Thymus (tissue), 11 donors: ENCODE data around the gene NRIP3. TPM values are rescaled to one million over a fixed set of nuclear protein-coding genes. Genes with fewer than 3 reads are reported as not detected.
"Not testable (repeated sequence)": the region's sequence is repeated elsewhere in the genome, so short reads cannot be mapped to it uniquely, and the experiment has no call there.

ENCODE experiments used
- DNase-seq, 9 donors: peaks; one replicate each; pipeline ENCODE4 v3.0.0-alpha.2; 2013; ENCODE audit warnings: low spot score in 9 of 9, low read depth in 6 of 9, missing footprints in 1 of 9
- H3K27ac ChIP-seq, 2 donors: one replicate each; pipeline ENCODE4 v1.5.1; 2013; ENCODE audit warnings: control low read depth in 1 of 2, low read depth in 1 of 2, low read length in 1 of 2, mild to moderate bottlenecking in 1 of 2, moderate library complexity in 1 of 2
- H3K27me3 ChIP-seq, 2 donors: one replicate each; pipeline ENCODE4 v1.5.1; 2013; ENCODE audit warnings: low read length in 1 of 2; ENCODE audit not compliant: control insufficient read depth in 2 of 2, insufficient read depth in 1 of 2
- H3K36me3 ChIP-seq, 2 donors: one replicate each; pipeline ENCODE4 v1.5.1; 2013; ENCODE audit warnings: low read length in 1 of 2, mild to moderate bottlenecking in 1 of 2, moderate library complexity in 1 of 2; ENCODE audit not compliant: control insufficient read depth in 2 of 2, insufficient read depth in 2 of 2
- H3K4me1 ChIP-seq, 2 donors: one replicate each; pipeline ENCODE4 v1.5.1; 2013; ENCODE audit warnings: low read length in 2 of 2; ENCODE audit not compliant: control insufficient read depth in 2 of 2, insufficient read depth in 2 of 2
- H3K4me3 ChIP-seq, 2 donors: one replicate each; pipeline ENCODE4 v1.5.1; 2013; ENCODE audit warnings: low read length in 2 of 2, control low read depth in 1 of 2, mild to moderate bottlenecking in 1 of 2
- H3K9me3 ChIP-seq, 2 donors: one replicate each; pipeline ENCODE4 v1.5.1; 2013; ENCODE audit warnings: low read length in 1 of 2, mild to moderate bottlenecking in 1 of 2; ENCODE audit not compliant: control insufficient read depth in 2 of 2, insufficient read depth in 1 of 2
- WGBS: extraction: QIAGEN DNeasy Blood & Tissue Kit; methylation state at CpG from one replicate; pipeline ENCODE4 v1.1.7; 2013; 5-methylcytosine and 5-hydroxymethylcytosine counted together
- polyA plus RNA-seq: library from polyadenylated mRNA; stranded (reverse); fragments of 200-250 nt; gene quantifications from one replicate; pipeline ENCODE4 v1.2.3, GENCODE V29; 2013
- total RNA-seq: library from RNA; stranded (reverse); fragments of 120-200 nt; gene quantifications from one replicate; pipeline ENCODE4 v1.2.4, GENCODE V29; 2013
- donor health status: healthy.

The NRIP3 gene
- total and polyA plus RNA-seq, 2 donors = 0.80 to 1.2 TPM

DNA sequence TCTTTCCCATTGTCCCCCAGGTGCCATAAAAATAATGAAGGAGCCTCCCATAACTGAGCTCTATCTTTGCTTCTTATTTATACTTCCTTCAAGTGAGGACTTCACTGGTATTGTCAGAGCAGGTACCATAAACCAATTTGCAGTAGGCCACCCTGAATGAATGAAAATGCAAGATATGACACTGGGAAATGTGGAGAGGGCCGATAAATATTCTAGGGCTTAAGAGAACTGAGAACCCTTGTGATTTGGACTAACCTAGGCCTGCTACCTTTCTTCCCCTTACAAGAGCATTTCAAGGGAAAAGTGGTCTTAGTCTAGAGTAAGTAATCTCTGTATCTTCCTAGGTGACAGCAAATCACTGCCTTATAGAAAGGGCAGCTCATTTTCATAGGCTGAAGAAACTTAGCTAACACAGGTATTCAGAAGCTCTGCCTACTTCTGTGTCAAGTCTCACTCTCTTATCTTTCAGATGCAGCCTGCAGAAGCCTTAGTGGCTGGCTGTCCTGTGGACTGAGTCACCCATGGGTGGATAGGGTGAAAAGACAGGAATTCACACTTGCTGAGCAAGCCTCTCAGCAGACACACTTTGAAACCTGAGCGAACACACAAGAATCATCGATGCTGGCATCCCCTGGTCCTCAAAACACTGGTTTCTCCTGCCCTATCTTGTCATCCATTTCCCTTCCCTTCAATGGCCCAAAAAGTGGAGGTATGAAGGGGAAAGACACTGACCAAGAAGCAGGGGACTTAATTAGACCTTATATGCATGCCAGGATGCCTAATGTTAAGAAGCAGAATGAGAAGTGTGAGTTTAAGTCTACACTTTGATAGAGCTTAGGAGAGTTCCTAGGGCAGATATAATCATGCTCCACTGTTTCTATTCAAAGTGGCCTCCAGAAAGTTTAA lies 15.2 kb downstream of the NRIP3 start:
- DNase-seq = no peak
- no peaks in the 10 kb centered on the region for H3K36me3 ChIP-seq
- WGBS = 89% methylated on average over 3 of the region's 3 CpGs
- H3K27me3 ChIP-seq = no peaks in the 10 kb centered on the region
- no peak overlapping the region for H3K4me3 ChIP-seq
- no peaks in the 10 kb centered on the region for H3K9me3 ChIP-seq
- no peaks in the 10 kb centered on the region for H3K4me1 ChIP-seq
- no peak overlapping the region for H3K27ac ChIP-seq

DNA sequence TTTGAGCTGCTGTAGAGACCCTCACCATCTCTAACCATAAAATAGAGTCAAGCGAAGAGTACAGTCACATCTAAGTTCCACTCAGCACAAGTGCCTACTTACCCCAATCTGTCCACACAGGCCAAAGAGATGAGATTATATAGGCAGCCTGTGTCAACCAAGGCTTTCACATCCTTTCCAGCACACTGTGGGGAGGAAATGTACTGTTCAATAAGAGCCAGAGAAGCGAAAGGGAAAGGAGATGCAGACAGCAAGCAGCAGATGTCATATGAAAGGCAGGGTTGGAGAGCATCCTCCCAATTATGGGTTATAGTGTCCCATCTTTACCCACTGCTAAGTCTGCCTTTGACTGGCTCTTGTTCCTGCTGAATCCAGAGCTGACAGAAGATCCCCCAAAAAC lies 16.4 kb downstream of the NRIP3 start:
- H3K27me3 ChIP-seq = no peaks in the 10 kb centered on the region
- 93% methylated on average over 2 of the region's 2 CpGs for WGBS
- no peaks in the 10 kb centered on the region for H3K36me3 ChIP-seq

DNA sequence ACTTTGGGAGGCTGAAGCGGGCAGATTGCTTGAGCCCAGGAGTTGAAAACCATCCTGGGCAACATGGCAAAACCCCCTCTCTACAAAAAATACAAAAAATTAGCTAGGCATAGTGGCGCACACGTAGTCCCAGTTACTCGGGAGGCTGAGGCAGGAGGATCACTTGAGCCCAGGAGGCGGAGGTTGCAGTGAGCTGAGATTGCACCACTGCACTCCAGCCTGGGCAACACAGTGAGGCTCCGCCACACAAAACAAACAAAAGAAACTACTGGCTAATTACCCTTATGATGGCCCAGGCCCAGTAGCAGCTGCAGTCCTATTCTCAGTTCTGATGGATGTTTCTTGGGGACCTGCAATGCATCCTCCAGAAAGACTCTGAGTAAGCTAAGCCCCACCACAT lies 17.0 kb downstream of the NRIP3 start:
- H3K27ac ChIP-seq, H3K36me3 ChIP-seq, H3K4me3 ChIP-seq, DNase-seq, H3K4me1 ChIP-seq, H3K27me3 ChIP-seq, H3K9me3 ChIP-seq: not testable (repeated sequence)
- WGBS = 98% methylated on average over 6 of the region's 6 CpGs

More for the DNA sequence above, 16.4 kb downstream of the NRIP3 start:
- DNase-seq = no peak
- Histone ChIP-seq H3K4me1 (no peaks in the 10 kb centered on the region), H3K4me3 (no peak overlapping the region), H3K9me3 (no peaks in the 10 kb centered on the region), H3K27ac (no peak overlapping the region)

DNA sequence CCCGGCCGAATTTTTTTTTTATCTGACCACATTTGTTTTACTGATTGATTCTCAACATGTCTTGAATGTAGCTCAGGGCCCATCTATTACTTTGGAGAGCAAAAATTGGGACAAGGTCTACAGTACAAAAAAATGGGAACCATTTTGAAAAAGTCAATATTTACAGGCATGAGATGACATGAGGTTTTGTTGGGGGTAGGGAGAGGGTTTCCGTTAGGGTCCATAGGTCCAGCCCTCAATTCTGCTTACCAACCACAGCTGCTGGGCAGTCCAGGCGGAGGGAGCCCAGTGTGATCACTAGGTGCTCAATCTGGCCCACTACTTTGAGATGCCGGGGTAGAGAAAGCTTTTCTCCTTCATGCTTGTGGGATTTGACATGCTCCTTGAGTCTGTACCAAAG lies 18.3 kb downstream of the NRIP3 start:
- Histone ChIP-seq H3K27ac (no peak overlapping the region), H3K36me3 (no peaks in the 10 kb centered on the region), H3K27me3 (no peaks in the 10 kb centered on the region), H3K4me3 (no peak overlapping the region), H3K9me3 (no peaks in the 10 kb centered on the region), H3K4me1 (no peaks in the 10 kb centered on the region)
- WGBS = 96% methylated on average over 5 of the region's 5 CpGs
- DNase-seq = no peak

DNA sequence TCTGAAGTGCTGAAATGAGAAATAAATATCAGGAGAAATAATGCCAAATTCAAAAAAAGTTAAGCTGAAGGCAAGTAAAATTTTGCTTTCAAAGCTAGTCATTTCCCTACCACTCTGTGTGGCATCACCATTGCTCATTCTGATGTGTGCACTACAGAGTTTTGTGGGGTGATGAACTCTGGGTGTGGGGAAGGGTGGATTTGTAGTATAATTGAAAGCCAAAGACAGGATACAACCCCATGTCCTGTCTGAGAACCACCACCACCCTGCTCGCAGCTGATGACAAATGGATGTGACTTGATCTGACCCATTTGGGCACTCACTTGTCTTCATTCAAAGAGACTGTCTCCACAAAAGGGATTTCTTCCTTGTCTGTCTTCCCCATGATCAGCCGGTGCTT lies 20.2 kb downstream of the NRIP3 start:
- Histone ChIP-seq H3K4me1 (no peaks in the 10 kb centered on the region), H3K27me3 (no peaks in the 10 kb centered on the region), H3K36me3 (no peaks in the 10 kb centered on the region), H3K4me3 (no peak overlapping the region), H3K9me3 (no peaks in the 10 kb centered on the region), H3K27ac (no peak overlapping the region)
- 95% methylated on average over 2 of the region's 2 CpGs for WGBS
- no peak for DNase-seq

DNA sequence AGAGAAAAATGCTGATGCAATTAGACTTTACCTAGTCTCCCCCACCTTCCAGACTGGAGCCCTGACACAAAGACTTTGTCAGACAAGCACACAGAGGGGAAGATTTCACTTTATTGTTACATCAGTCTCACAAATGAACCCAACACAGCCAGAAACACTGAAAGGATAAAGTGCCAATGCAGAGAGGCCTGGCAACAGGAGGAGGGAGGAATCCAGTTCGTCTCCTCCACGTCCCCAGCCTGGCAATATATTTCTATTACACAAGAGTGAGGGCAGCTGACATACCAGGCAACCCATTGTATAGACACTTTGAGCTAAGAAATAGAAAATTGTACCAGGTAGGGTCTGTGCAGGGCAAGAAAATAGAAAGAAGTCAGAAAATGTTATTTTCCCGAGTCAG lies 23.3 kb downstream of the NRIP3 start:
- Histone ChIP-seq H3K27me3 (no peaks in the 10 kb centered on the region), H3K4me3 (no peak overlapping the region), H3K4me1 (no peaks in the 10 kb centered on the region), H3K9me3 (no peaks in the 10 kb centered on the region), H3K36me3 (no peaks in the 10 kb centered on the region), H3K27ac (no peak overlapping the region)
- WGBS = 95% methylated on average over 3 of the region's 3 CpGs
- no peak for DNase-seq

DNA sequence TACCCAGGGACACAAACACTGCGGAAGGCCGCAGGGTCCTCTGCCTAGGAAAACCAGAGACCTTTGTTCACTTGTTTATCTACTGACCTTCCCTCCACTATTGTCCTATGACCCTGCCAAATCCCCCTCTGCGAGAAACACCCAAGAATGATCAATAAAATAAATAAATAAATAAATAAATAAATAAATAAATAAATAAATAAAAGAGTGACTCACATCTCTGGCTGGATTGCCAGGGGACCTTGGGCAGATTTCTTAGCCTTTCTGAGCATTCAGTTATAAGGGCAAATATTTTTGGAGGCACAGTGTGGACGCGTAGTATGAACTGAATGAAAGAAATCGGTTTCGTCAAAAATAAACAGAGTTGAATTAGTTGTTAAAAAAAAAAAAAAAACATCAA lies 24.4 kb downstream of the NRIP3 start:
- not testable (repeated sequence) for H3K4me1 ChIP-seq, H3K27me3 ChIP-seq, H3K36me3 ChIP-seq, DNase-seq, H3K9me3 ChIP-seq, H3K27ac ChIP-seq, H3K4me3 ChIP-seq
- 99% methylated on average over 5 of the region's 7 CpGs for WGBS

DNA sequence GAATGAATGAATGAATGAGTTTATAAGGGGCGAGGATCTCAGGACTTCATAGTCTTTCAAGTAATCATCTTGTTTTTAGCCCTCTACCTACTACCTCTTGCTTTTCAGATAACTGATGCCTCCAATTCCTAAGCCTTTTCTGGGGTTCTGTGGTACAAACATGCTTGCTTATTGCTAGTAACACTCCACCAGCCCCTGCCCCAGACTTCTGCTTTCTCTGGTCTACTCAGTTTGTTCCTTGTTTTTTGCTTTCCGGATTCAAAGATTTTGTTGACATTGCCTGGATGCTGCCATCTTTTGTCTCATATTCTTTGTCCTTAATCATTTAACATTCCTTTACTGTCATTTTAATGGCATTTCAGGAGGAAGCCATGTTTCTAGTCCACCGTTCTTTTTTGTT lies 30.7 kb downstream of the NRIP3 start:
- Histone ChIP-seq H3K4me1 (no peaks in the 10 kb centered on the region), H3K4me3 (no peak overlapping the region), H3K27me3 (no peaks in the 10 kb centered on the region), H3K27ac (no peak overlapping the region), H3K9me3 (no peaks in the 10 kb centered on the region), H3K36me3 (no peaks in the 10 kb centered on the region)
- 89% methylated on average over 3 of the region's 3 CpGs for WGBS
- no peak for DNase-seq

DNA sequence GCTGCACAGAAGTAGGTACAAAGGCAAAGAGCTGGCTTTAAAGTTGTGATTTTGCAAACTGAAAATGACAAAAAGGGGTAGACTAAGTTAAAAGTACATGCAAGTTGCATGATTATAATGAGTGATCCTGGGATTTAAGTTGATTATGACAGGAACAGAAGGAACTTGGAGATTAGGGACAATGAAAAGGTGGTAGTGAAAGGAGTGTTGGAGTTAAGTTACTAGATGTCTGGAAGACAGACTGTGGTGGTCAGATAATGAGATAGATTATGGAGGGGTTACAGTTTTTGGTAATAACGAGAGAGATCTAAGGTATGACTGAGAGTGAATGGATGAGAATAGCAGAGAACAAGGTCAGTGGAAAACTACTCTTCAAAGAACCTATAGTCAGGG lies 31.9 kb downstream of the NRIP3 start:
- H3K9me3 ChIP-seq = no peaks in the 10 kb centered on the region
- DNase-seq = no peak
- no peaks in the 10 kb centered on the region for H3K27me3 ChIP-seq
- 98% methylated on average over 1 of the region's 1 CpG for WGBS
- no peak overlapping the region for H3K4me3 ChIP-seq
- H3K27ac ChIP-seq = no peak overlapping the region
- no peaks in the 10 kb centered on the region for H3K36me3 ChIP-seq
- H3K4me1 ChIP-seq = no peaks in the 10 kb centered on the region
